Measurements from ENCODE around the gene ARHGAP10. TPM values are rescaled to one million over a fixed set of nuclear protein-coding genes. Genes with fewer than 3 reads are reported as not detected.

ARHGAP10 gene
- polyA plus RNA-seq, 1 experiment = 31.1 TPM

DNA sequence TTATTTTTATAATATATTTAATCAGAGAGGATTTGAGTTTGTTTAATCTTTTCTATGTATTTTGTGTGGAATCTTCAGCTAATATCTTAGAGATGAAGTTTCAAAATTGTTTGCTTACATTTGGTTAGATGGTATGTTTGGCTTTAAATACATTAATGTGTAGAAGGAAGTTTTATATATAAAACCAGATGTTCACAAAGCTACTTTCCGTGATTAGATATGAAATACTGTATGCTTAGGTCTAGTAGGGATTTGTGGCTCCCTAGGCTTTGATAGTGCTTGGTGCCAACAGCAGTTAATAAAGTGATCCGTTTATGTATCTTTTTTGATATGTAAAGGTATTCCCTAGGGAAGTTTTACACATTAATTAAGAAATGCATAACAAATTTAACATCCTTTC lies 223.0 kb downstream of the ARHGAP10 start:
- no peaks in the 10 kb centered on the region for H3K27me3 ChIP-seq (ENCODE audit: control insufficient read depth, insufficient read depth, low read length)
- TF ChIP-seq, protein P1, sequence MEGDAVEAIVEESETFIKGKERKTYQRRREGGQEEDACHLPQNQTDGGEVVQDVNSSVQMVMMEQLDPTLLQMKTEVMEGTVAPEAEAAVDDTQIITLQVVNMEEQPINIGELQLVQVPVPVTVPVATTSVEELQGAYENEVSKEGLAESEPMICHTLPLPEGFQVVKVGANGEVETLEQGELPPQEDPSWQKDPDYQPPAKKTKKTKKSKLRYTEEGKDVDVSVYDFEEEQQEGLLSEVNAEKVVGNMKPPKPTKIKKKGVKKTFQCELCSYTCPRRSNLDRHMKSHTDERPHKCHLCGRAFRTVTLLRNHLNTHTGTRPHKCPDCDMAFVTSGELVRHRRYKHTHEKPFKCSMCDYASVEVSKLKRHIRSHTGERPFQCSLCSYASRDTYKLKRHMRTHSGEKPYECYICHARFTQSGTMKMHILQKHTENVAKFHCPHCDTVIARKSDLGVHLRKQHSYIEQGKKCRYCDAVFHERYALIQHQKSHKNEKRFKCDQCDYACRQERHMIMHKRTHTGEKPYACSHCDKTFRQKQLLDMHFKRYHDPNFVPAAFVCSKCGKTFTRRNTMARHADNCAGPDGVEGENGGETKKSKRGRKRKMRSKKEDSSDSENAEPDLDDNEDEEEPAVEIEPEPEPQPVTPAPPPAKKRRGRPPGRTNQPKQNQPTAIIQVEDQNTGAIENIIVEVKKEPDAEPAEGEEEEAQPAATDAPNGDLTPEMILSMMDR (IDR thresholded peaks at IDR 0.05; ENCODE audit: low read depth, low read length) = no peak
- ChIA-PET POLR2A (interaction anchor here (1.0 kb wide), 1 partner anchor 14 kb away, joined by 3 read pairs; no protein-coding TSS in a partner anchor), CTCF (interaction anchor here (0.6 kb wide), 1 partner anchor 14 kb away, joined by 3 read pairs; no protein-coding TSS in a partner anchor)
- no peak overlapping the region for H3K4me3 ChIP-seq (ENCODE audit: low read depth, low read length)
- no peaks in the 10 kb centered on the region for H3K9me3 ChIP-seq (ENCODE audit: control insufficient read depth, insufficient read depth, low read length)
- no peak for DNase-seq (ENCODE audit: low read depth, low spot score)
- H3K27ac ChIP-seq (ENCODE audit: low read depth, low read length) = no peak overlapping the region

DNA sequence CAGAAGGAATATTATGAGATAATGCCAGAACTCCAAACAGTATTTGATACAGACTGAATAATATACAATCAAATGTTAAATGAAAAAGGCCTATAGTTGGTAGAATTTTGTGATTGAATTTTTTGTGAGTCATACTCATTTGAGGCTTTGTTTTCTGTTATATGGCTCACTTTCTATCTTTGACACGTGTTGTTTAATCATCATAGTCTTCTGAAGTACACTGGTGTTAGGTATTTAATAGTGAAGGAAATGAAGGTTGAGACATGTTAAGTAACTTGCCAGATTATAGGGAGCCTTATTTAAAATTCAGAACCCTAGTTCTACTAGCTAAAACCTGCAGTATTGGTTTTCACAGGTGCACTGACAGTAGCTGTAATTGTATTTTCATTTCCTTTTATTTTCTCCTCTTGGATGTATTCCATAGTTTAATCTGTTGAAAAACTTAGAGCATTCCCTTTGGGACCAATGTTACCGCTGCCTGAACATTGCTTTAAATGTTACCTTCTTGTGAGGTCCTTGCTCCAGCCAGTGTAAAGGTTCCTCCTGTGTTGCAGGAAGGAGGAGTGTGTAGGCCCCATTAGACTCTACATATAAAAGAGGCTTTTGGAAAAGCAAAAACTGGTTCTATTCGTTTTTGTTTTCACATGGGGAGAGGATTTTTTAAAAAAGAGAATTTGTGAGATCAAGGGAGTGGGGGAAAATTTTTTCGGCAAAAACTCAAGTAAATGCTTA lies 224.1 kb downstream of the ARHGAP10 start:
- Histone ChIP-seq H3K27ac (ENCODE audit: low read depth, low read length) (no peak overlapping the region), H3K4me3 (ENCODE audit: low read depth, low read length) (no peak overlapping the region), H3K27me3 (ENCODE audit: control insufficient read depth, insufficient read depth, low read length) (no peaks in the 10 kb centered on the region), H3K9me3 (ENCODE audit: control insufficient read depth, insufficient read depth, low read length) (no peaks in the 10 kb centered on the region)
- TF ChIP-seq, protein P1 (IDR thresholded peaks at IDR 0.05; ENCODE audit: low read depth, low read length) = no peak
- POLR2A ChIA-PET = no interaction called here
- DNase-seq (ENCODE audit: low read depth, low spot score) = no peak
- CTCF ChIA-PET = interaction anchor here (1.4 kb wide), 1 partner anchor 89 kb away, joined by 3 read pairs; no protein-coding TSS in a partner anchor

DNA sequence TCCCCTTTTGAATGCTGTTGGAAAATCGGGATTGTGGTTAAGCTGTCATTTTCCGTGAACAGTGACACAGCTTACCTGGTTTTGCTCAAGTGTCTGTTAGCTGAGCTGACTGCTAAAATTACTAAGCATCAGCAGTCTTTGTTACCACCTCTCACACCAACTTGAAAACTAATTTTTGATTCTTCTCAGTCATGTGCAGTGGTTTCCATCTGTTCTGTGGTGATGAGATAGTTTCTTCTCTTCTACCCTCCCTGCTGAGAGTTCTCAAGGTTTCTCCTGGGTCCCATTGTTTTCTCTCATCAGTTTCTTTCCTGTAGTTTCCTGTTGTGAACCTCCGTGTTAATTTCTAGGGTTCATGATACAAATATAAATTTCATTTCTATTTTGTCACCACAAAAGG lies 225.6 kb downstream of the ARHGAP10 start:
- Histone ChIP-seq H3K4me3 (ENCODE audit: low read depth, low read length) (no peak overlapping the region), H3K27me3 (ENCODE audit: control insufficient read depth, insufficient read depth, low read length) (no peaks in the 10 kb centered on the region), H3K9me3 (ENCODE audit: control insufficient read depth, insufficient read depth, low read length) (no peaks in the 10 kb centered on the region), H3K27ac (ENCODE audit: low read depth, low read length) (no peak overlapping the region)
- TF ChIP-seq, protein P1 (IDR thresholded peaks at IDR 0.05; ENCODE audit: low read depth, low read length) = no peak
- no peak for DNase-seq (ENCODE audit: low read depth, low spot score)
- POLR2A ChIA-PET = no interaction called here
- CTCF ChIA-PET = no interaction called here

DNA sequence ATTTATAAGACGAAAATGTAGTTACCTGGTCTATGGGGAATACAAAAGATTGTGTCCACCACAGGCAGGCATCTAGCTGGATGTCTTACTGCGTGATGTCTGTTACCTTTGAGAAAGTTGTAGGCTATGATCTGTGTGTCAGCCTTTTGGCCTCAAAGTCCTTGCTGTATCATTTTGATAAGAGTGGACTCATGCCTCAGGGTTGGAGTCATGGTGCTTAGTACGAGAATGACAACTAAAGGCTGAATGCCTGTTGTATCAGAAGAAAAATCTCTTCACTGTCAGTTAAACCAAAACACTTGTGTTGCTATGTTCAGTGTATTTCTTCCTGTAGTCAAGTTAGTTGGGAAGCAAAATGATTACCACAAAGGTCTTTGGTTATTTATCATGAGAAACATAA lies 226.2 kb downstream of the ARHGAP10 start:
- Histone ChIP-seq H3K27me3 (ENCODE audit: control insufficient read depth, insufficient read depth, low read length) (no peaks in the 10 kb centered on the region), H3K4me3 (ENCODE audit: low read depth, low read length) (no peak overlapping the region), H3K9me3 (ENCODE audit: control insufficient read depth, insufficient read depth, low read length) (no peaks in the 10 kb centered on the region), H3K27ac (ENCODE audit: low read depth, low read length) (no peak overlapping the region)
- no peak for DNase-seq (ENCODE audit: low read depth, low spot score)
- CTCF ChIA-PET = no interaction called here
- POLR2A ChIA-PET = no interaction called here
- TF ChIP-seq, protein P1 (IDR thresholded peaks at IDR 0.05; ENCODE audit: low read depth, low read length) = no peak

DNA sequence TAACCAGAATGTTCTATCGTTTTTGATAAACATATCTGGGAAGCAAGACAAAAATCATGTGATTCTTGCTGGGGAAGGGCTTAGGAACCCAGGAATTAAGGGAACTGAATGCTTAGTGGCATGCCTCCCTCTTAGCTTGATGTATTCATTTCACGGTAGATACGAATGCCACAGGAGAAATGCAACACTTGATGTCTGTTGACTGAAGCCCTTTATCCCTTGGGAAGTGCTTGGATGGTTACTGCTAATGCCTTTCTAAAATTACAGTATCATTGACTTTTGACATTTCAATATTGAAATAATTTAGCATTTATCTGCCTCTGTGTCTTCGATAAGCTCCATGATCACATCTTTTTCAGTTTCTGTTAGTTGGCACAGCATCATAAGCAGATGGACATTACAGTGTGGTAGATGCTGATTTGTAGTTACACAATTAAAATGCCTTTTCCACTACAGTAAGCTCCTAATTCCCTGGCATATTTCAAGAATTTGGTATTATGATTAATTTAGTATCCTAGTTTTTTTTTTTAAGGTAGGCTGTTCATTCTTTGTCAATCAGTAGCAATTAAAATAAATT lies 226.7 kb downstream of the ARHGAP10 start:
- no peak overlapping the region for H3K4me3 ChIP-seq (ENCODE audit: low read depth, low read length)
- TF ChIP-seq, protein P1 (IDR thresholded peaks at IDR 0.05; ENCODE audit: low read depth, low read length) = no peak
- ChIA-PET POLR2A (no interaction called here), CTCF (interaction anchor here (0.6 kb wide), 1 partner anchor 115 kb away, joined by 4 read pairs; no protein-coding TSS in a partner anchor)
- DNase-seq (ENCODE audit: low read depth, low spot score) = no peak
- no peaks in the 10 kb centered on the region for H3K9me3 ChIP-seq (ENCODE audit: control insufficient read depth, insufficient read depth, low read length)
- H3K27ac ChIP-seq (ENCODE audit: low read depth, low read length) = no peak overlapping the region
- H3K27me3 ChIP-seq (ENCODE audit: control insufficient read depth, insufficient read depth, low read length) = no peaks in the 10 kb centered on the region
